GM10266 (cell line): ENCODE measurements around the gene SIK3.

ENCODE experiments used
- DNase-seq: peaks from one replicate; pipeline ENCODE4 v3.0.0; 2012; ENCODE audit errors: extremely low spot score
- CTCF ChIP-seq: IDR thresholded peaks from 2 replicates; pipeline ENCODE4 v1.5.1; 2012; ENCODE audit warnings: mild to moderate bottlenecking, low read depth; ENCODE audit not compliant: control insufficient read depth, insufficient read depth; ENCODE audit errors: missing control alignments

SIK3 gene

GRCh38 chr11:116931206-116931953 lies 166.8 kb downstream of the SIK3 start:
- peak; percentile 20 for DNase-seq

GRCh38 chr11:116930586-116930985 lies 167.6 kb downstream of the SIK3 start:
- DNase-seq, result no peak
- TF ChIP-seq CTCF, result no peak

More at GRCh38 chr11:116931206-116931953, 166.8 kb downstream of the SIK3 start:
- TF ChIP-seq CTCF, result no peak

- DNase-seq, result peak; percentile 18
- TF ChIP-seq CTCF, result no peak
Observed at GRCh38 chr11:116930177-116930576, 168.1 kb downstream of the SIK3 start.

- no peak for TF ChIP-seq CTCF
- DNase-seq, result no peak
Observed at GRCh38 chr11:116929414-116930090, 168.7 kb downstream of the SIK3 start.

- TF ChIP-seq CTCF, result no peak
- DNase-seq, result no peak
Observed at GRCh38 chr11:116928845-116929244, 169.4 kb downstream of the SIK3 start.

- peak; percentile 35 for DNase-seq
- TF ChIP-seq CTCF, result no peak
Observed at GRCh38 chr11:116928102-116928777, 170.0 kb downstream of the SIK3 start.
